A549 (cell line): Measurements from ENCODE around the gene FLYWCH1. TPM values are rescaled to one million over a fixed set of nuclear protein-coding genes. Genes with fewer than 3 reads are reported as not detected.
A peak's percentile ranks its signal among the peaks of the same experiment; 100 is the strongest.

Experiments
- ATAC-seq, 2 experiments: fragments of 200-7000 bp in 1 of 2; fragments of >200 bp in 1 of 2; cut with Nextera tagmentation in 1 of 2; cut with Tn5 transposase in 1 of 2; 3 replicates each; pipeline versions ENCODE4 v1.8.0 to v1.9.1; 2018 to 2020; ENCODE audit warnings: mild to moderate bottlenecking in 1 of 2, moderate library complexity in 1 of 2
- CTCF ChIA-PET: fragments of 300-600 bp; sonication (Branson Sonifier 250); formaldehyde crosslinking; extraction: SDS; loops from one replicate; lab custom pipeline; 2021; ENCODE audit warnings: antibody characterized with exemption, inconsistent platforms; lab: Yijun Ruan, JAX
- POLR2A ChIA-PET: fragments of 350-600 bp; formaldehyde crosslinking; extraction: SDS; loops from one replicate; lab custom pipeline; 2021; ENCODE audit warnings: antibody characterized with exemption, inconsistent platforms; lab: Yijun Ruan, JAX
- DNase-seq, 2 experiments: peaks; one replicate each; pipeline versions ENCODE4 v3.0.0 to v3.0.0-alpha.2; 2011 to 2016; ENCODE audit warnings: low read depth in 1 of 2, low spot score in 1 of 2
- FAIRE-seq: peaks from 2 replicates; lab custom pipeline; 2011; peaks lifted over from hg19 to GRCh38; lab: Jason Lieb, UNC
- H3K27ac ChIP-seq, 2 experiments: fragments of >200 bp; sonication (Bioruptor Twin); formaldehyde crosslinking; 3 replicates each; pipeline ENCODE4 v1.5.1; 2016 to 2017
- H3K4me1 ChIP-seq: fragments of >200 bp; sonication (Bioruptor Twin); formaldehyde crosslinking; 3 replicates; pipeline ENCODE4 v1.6.1; 2016
- H3K4me2 ChIP-seq: fragments of >200 bp; sonication (Bioruptor Twin); formaldehyde crosslinking; 3 replicates; pipeline ENCODE4 v1.6.1; 2016
- H3K4me3 ChIP-seq: fragments of >200 bp; sonication (Bioruptor Twin); formaldehyde crosslinking; 3 replicates; pipeline ENCODE4 v1.5.1; 2016
- H3K9me3 ChIP-seq: fragments of >200 bp; sonication (Bioruptor Twin); formaldehyde crosslinking; 3 replicates; pipeline ENCODE4 v1.6.1; 2016
- CBX2 ChIP-seq: fragments of 200-600 bp; sonication (generic); IDR thresholded peaks from 2 replicates; pipeline ENCODE4 v1.6.1; 2016; ENCODE audit warnings: low read depth, mild to moderate bottlenecking, borderline replicate concordance
- CBX8 ChIP-seq: fragments of 200-600 bp; sonication (generic); IDR thresholded peaks from 2 replicates; pipeline ENCODE4 v1.6.1; 2016
- CTCF ChIP-seq: fragments of >200 bp; sonication (Bioruptor Twin); formaldehyde crosslinking; IDR thresholded peaks from 3 replicates; pipeline ENCODE4 v1.5.1; 2016
- E2F6 ChIP-seq: IDR thresholded peaks from 2 replicates; pipeline ENCODE4 v1.6.1; 2012; ENCODE audit warnings: low read depth, borderline replicate concordance
- EP300 ChIP-seq, 2 experiments: fragments of >200 bp; sonication (Bioruptor Twin); formaldehyde crosslinking; IDR thresholded peaks; 2 replicates in 1 of 2; 3 replicates in 1 of 2; pipeline ENCODE4 v1.6.1; 2016 to 2017
- FOSB ChIP-seq: fragments of 250-450 bp; sonication (Bioruptor Pico); IDR thresholded peaks from 2 replicates; pipeline ENCODE4 v1.5.0; 2020; ENCODE audit warnings: mild to moderate bottlenecking, moderate library complexity
- FOXS1 ChIP-seq: fragments of 250-450 bp; sonication (Bioruptor Pico); IDR thresholded peaks from 2 replicates; pipeline ENCODE4 v1.5.0; 2020; ENCODE audit warnings: mild to moderate bottlenecking, moderate library complexity
- GATA3 ChIP-seq: IDR thresholded peaks from 2 replicates; pipeline ENCODE4 v1.6.1; 2012; ENCODE audit warnings: borderline replicate concordance
- HEYL ChIP-seq: fragments of 250-450 bp; sonication (Bioruptor Pico); IDR thresholded peaks from 2 replicates; pipeline ENCODE4 v1.8.0; 2021; ENCODE audit warnings: mild to moderate bottlenecking, moderate library complexity
- HOXB5 ChIP-seq: fragments of 250-450 bp; sonication (Bioruptor Pico); IDR thresholded peaks from 2 replicates; pipeline ENCODE4 v1.5.0; 2020; ENCODE audit warnings: mild to moderate bottlenecking, moderate library complexity
- MAFK ChIP-seq: fragments of 450-650 bp; IDR thresholded peaks from 2 replicates; pipeline ENCODE4 v1.6.1; 2014; ENCODE audit not compliant: partially characterized antibody
- MAZ ChIP-seq: fragments of 150-350 bp; IDR thresholded peaks from 2 replicates; pipeline ENCODE4 v1.6.1; 2014; ENCODE audit warnings: antibody characterized with exemption, low read depth, low read length, borderline replicate concordance
- MYC ChIP-seq: IDR thresholded peaks from 2 replicates; pipeline ENCODE4 v1.6.1; 2012; ENCODE audit warnings: mild to moderate bottlenecking, inconsistent platforms, low read length, improper control_type of control experiment, borderline replicate concordance
- NFE2L2 ChIP-seq: fragments of 150-350 bp; conservative IDR thresholded peaks from 2 replicates; pipeline ENCODE4 v1.6.1; 2014; ENCODE audit warnings: low read length
- NR3C1 ChIP-seq: fragments of >200 bp; sonication (Bioruptor Twin); formaldehyde crosslinking; IDR thresholded peaks from 3 replicates; pipeline ENCODE4 v1.6.1; 2017
- PHF8 ChIP-seq: fragments of 200-600 bp; sonication (generic); IDR thresholded peaks from 2 replicates; pipeline ENCODE4 v1.6.1; 2016; ENCODE audit warnings: low read depth, mild to moderate bottlenecking, antibody characterized with exemption, moderate library complexity, borderline replicate concordance
- POLR2A ChIP-seq: IDR thresholded peaks from 2 replicates; pipeline ENCODE4 v1.6.1; 2012; ENCODE audit warnings: mild to moderate bottlenecking, low read length
- RFX5 ChIP-seq: fragments of 450-650 bp; IDR thresholded peaks from 2 replicates; pipeline ENCODE4 v1.7.1; 2014; ENCODE audit warnings: antibody characterized with exemption, mild to moderate bottlenecking, moderate library complexity
- TFCP2L1 ChIP-seq: fragments of 250-450 bp; sonication (Bioruptor Pico); IDR thresholded peaks from 2 replicates; pipeline ENCODE4 v1.5.0; 2021; ENCODE audit warnings: mild to moderate bottlenecking
- ZC3H11A ChIP-seq: fragments of 450-650 bp; IDR thresholded peaks from 2 replicates; pipeline ENCODE4 v1.6.1; 2014; ENCODE audit warnings: antibody characterized with exemption, mild to moderate bottlenecking
- ZNF302 ChIP-seq: fragments of 250-450 bp; sonication (Bioruptor Pico); IDR thresholded peaks from 2 replicates; pipeline ENCODE4 v1.9.0; 2021; ENCODE audit warnings: inconsistent platforms, mild to moderate bottlenecking, moderate library complexity
- WGBS: methylation state at CpG from one replicate; pipeline ENCODE4 v1.1.6; 2017; ENCODE audit errors: missing lambda C conversion rate; 5-methylcytosine and 5-hydroxymethylcytosine counted together
- polyA plus RNA-seq, 4 experiments: library from polyadenylated mRNA; depleted of rRNA in 3 of 4; stranded (reverse); fragments of >200 nt; fragmentation: RNase III in 1 of 4; extraction: RNeasy Plus Mini Kit Qiagen cat#74134 plus additional on column Dnase treatment in 1 of 4; gene quantifications; 2 replicates in 3 of 4; 3 replicates in 1 of 4; pipeline ENCODE4 v1.2.3, GENCODE V29; 2011 to 2017
- TF ChIP-seq, protein P1 (sequence below): fragments of 450-650 bp; IDR thresholded peaks from 2 replicates; pipeline ENCODE4 v1.6.1; 2014; ENCODE audit warnings: antibody characterized with exemption
- TF ChIP-seq, protein P2 (sequence below): fragments of >200 bp; sonication (Bioruptor Twin); formaldehyde crosslinking; IDR thresholded peaks from 2 replicates; pipeline ENCODE4 v1.6.1; 2016
- TF ChIP-seq, protein P3 (sequence below): fragments of 150-350 bp; IDR thresholded peaks from 2 replicates; pipeline ENCODE4 v1.6.1; 2014; ENCODE audit warnings: low read depth, mild to moderate bottlenecking, low read length

Gene FLYWCH1
- polyA plus RNA-seq, 2 of the 4 experiments (the other 2 are of a cell fraction): 9.3 to 22.5 TPM

DNA sequence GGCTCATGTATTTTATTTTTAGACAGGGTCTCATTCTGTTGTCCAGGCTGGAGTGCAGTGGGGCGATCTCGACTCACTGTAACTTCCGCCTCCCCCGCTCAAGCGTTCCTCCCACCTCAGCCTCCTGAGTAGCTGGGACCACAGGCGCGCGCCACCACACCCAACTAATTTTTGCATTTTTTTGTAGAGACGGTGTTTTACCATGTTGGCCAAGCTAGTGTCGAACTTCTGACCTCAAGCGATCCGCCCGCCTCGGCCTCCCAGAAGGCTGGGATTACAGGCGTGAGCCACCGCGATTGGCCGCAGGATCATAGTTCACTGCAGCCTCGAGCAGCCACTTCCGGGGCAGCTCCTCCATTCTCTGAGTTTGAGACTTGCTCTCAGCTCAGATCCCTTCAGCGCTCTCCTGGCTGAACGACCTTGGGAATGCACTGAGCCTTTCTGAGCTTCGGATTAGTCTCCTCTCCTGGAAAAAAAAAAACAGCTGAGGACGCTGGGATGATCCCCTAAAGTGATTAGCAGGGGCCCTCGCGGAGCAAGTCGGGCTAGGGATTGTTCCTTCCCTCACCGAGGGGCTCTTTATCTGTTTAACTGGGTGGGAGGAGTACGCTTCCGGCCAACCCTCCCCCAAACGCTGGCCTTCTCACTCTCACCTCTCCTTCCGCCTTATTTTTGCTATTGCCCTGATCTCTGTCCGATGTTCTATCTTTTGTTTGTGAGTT is 69.6 kb downstream of the FLYWCH1 start:
- H3K4me3 ChIP-seq: peak overlapping the region; percentile 71
- peak overlapping the region; percentile 85 for H3K4me2 ChIP-seq
- WGBS: 96% methylated on average over 33 of the region's 33 CpGs
- H3K4me1 ChIP-seq: peaks cover 18% of the 10 kb centered on the region; the same call in 2 of the 3 replicates
- TF ChIP-seq MAFK: no peak
- no peak for TF ChIP-seq MYC
- TF ChIP-seq, protein P1, sequence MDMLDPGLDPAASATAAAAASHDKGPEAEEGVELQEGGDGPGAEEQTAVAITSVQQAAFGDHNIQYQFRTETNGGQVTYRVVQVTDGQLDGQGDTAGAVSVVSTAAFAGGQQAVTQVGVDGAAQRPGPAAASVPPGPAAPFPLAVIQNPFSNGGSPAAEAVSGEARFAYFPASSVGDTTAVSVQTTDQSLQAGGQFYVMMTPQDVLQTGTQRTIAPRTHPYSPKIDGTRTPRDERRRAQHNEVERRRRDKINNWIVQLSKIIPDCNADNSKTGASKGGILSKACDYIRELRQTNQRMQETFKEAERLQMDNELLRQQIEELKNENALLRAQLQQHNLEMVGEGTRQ: no peak
- no peak for TF ChIP-seq PHF8
- TF ChIP-seq CBX2: no peak
- TF ChIP-seq, protein P2, sequence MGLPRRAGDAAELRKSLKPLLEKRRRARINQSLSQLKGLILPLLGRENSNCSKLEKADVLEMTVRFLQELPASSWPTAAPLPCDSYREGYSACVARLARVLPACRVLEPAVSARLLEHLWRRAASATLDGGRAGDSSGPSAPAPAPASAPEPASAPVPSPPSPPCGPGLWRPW: no peak
- TF ChIP-seq FOSB (CRISPR knock-in tag): no peak
- TF ChIP-seq MAZ: no peak
- TF ChIP-seq HEYL (CRISPR knock-in tag): no peak
- TF ChIP-seq NFE2L2: no peak
- no peak for TF ChIP-seq FOXS1 (CRISPR knock-in tag)
- TF ChIP-seq NR3C1: no peak
- TF ChIP-seq EP300 (IDR thresholded peaks at IDR 0.05): no peak
- TF ChIP-seq CBX8: no peak
- no peak for TF ChIP-seq ZC3H11A
- TF ChIP-seq ZNF302 (CRISPR knock-in tag): no peak
- TF ChIP-seq E2F6: no peak
- TF ChIP-seq CTCF: no peak
- no peaks in the 10 kb centered on the region for H3K9me3 ChIP-seq
- ChIA-PET POLR2A (interaction anchor here (0.6 to 2.2 kb wide), 4 partner anchors 9 to 43 kb away, joined by 3 to 13 read pairs (median 6); partner anchors contain the start of genes PAQR4 and TNFRSF12A), CTCF (interaction anchor here (0.9 to 3.9 kb wide), 7 partner anchors 9 to 148 kb away, joined by 3 to 27 read pairs (median 4); partner anchors contain the start of gene PAQR4)
- peak overlapping the region; percentile 91 to 95 for H3K27ac ChIP-seq
- DNase-seq: no peak
- FAIRE-seq: no peak
- ATAC-seq: no peak

GRCh38 chr16:2981899-2982250 is 70.1 kb downstream of the FLYWCH1 start:
- no peaks in the 10 kb centered on the region for H3K9me3 ChIP-seq
- no peak overlapping the region for H3K4me3 ChIP-seq
- CTCF ChIA-PET: interaction anchor here (0.9 to 3.9 kb wide), 9 partner anchors 10 to 74 kb away, joined by 3 to 27 read pairs (median 4); partner anchors contain the start of gene PAQR4
- 67% methylated on average over 4 of the region's 4 CpGs for WGBS
- ATAC-seq (no peak), FAIRE-seq (no peak), DNase-seq (no peak)
- peaks cover 18% of the 10 kb centered on the region; the same call in 2 of the 3 replicates for H3K4me1 ChIP-seq
- POLR2A ChIA-PET: no interaction called here
- H3K27ac ChIP-seq: no peak overlapping the region
- H3K4me2 ChIP-seq: no peak overlapping the region
- TF ChIP-seq HOXB5 (CRISPR knock-in tag): no peak
- TF ChIP-seq, protein P3, sequence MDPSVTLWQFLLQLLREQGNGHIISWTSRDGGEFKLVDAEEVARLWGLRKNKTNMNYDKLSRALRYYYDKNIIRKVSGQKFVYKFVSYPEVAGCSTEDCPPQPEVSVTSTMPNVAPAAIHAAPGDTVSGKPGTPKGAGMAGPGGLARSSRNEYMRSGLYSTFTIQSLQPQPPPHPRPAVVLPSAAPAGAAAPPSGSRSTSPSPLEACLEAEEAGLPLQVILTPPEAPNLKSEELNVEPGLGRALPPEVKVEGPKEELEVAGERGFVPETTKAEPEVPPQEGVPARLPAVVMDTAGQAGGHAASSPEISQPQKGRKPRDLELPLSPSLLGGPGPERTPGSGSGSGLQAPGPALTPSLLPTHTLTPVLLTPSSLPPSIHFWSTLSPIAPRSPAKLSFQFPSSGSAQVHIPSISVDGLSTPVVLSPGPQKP: no peak
- no peak for TF ChIP-seq GATA3
- TF ChIP-seq, protein P2: no peak
- TF ChIP-seq TFCP2L1 (CRISPR knock-in tag): no peak
- no peak for TF ChIP-seq POLR2A
- no peak for TF ChIP-seq RFX5
